GM19468 (cell line): ENCODE measurements around the gene GFY.
"Not testable (repeated sequence)": the region's sequence is repeated elsewhere in the genome, so short reads cannot be mapped to it uniquely, and the experiment has no call there.

ENCODE experiments used
- ATAC-seq: cut with Tn5 transposase; IDR thresholded peaks from one replicate; pipeline ENCODE4 v1.9.1; 2021; ENCODE audit warnings: mild to moderate bottlenecking, moderate library complexity, moderate number of reproducible peaks; ENCODE audit not compliant: unreplicated experiment; ENCODE audit errors: extremely low read depth

Gene GFY

GRCh38 chr19:49442354-49442753 lies 17.2 kb downstream of the GFY start:
- no peak for ATAC-seq

DNA sequence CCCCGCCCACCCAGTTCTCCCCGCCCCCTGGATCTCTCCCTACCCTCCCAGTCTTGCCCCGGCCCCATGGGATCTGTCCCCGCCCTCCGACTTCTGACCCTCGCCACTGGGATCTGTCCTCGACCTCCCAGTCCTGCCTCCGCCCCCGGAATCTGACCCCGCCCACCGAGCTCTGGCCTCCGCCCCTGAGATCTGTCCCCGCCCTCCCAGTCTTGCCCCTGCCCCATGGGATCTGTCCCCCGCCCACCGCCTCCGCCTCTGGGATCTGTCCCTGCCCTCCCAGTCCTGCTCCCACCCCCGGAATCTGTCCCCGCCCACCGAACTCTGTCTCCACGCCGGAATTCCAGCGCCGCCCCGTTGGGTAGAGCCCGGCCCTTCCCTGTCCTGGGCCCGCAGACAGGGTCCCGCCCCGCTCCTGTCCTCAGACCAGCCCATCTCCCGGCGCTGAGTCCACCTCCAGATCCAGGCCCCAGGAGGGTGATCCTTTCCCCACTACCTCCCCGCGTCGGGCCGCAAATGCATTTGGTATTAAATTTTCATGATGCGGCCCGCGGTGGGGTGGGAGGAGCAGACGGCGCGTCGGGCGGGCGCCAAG lies 17.7 kb downstream of the GFY start:
- no peak for ATAC-seq

DNA sequence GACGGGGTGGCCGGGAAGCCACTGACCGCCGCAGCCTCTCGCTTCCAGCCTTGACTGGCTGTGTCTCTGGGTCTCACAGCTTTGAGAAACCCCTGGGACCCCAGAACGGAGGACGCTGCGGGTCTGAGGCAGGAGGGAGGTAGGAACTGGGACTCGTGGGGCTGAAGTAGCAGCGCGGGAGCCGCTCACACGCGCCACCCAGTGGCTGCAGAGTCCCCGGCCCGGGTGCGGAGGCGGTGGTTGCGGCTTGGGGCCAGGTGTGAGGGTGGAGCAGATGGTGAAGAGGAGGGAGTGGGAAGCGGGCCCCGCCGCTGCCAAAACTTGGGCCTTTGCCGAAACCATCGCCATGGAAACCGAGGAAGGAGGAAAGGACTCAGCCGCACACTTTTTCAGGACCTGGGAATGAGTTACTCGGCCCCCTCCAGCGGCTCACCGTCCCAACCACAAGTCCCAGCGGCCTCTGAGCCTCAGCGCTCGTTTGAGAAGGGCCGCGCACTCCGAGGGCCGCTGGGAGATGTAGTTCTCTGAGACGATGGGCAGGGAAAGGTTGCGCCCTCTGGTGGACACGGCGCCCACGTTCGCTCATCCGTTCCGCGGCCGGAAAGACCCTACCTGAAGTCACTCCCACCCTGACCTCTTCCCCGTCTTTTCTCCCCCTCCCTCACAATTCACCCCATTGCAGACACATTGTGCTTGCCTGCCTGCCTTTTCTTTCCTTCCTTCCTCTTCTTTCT lies 18.3 kb downstream of the GFY start:
- ATAC-seq = peak; percentile 58

DNA sequence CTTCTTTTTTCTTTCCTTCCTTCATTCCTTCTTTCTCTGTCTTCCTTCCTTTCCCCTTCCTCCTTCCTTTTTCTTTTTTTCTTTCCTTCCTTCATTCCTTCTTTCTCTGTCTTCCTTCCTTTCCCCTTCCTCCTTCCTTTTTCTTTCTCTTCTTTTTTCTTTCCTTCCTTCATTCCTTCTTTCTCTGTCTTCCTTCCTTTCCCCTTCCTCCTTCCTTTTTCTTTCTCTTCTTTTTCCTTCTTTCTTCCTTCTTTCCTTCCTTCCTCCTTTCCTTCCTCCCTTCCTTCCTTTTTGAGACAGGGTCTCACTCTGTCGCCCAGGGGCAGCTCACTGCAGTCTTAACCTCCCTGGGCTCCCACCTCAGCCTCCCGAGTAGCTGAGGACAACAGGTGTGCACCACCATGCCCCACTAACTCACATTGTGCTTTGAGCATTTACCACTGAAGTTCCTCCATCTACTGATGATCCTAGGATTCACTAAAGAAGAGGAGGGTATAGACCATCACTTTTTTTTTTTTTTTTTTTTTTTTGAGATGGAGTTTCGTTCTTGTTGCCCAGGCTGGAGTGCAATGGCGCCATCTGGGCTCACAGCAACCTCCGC lies 19.0 kb downstream of the GFY start:
- not testable (repeated sequence) for ATAC-seq

GRCh38 chr19:49445997-49446396 lies 20.8 kb downstream of the GFY start:
- ATAC-seq = no peak

DNA sequence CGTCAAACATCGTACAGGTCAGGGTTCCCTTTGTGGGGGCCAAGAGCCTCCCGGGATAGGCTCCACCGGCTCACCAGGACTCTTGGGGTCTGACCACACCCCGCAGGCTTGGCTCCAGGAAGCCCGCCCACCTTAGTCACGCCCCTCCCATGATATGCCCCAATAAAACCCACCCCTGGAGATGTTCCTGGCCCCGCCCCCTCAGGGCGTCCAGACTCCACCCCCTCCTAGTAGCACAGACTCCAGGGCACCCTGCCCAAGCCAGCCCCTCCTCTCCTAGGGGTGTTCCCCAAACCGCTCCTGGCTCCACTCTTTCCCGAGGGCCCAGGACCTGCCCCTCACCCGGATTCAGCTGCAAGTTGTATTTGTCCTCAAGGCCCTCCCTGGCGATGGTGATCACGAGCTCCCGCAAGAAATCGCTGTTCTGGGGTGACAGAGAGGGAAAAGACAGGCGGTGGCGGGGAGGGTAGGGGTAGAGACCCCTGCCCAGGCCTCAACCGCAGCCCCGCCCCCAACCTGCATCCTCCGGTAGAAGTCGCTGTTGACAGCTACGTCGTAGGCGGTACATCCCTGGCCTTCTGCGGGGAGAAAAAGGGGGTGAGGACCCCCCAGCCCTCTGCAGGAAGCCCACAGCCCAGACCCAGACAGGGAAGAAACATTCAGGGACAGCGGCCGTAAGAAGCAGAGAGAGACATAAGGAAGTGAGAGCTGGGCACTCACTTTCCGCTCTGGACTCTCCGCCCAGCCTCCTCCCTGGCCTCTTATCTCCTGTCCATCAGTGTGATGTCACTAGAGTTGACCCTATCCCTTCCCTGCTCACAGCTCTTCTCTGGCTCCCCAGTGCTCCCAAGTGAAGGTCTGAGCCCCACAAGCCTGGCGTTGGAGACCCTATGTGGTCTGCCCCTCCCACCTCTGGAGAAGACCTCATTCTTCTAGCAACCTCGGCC lies 22.6 kb downstream of the GFY start:
- no peak for ATAC-seq

- no peak for ATAC-seq
Observed at GRCh38 chr19:49448432-49448786, 23.2 kb downstream of the GFY start.

- no peak for ATAC-seq
Observed at GRCh38 chr19:49450405-49450804, 25.2 kb downstream of the GFY start.

- ATAC-seq = peak; percentile 51
Observed at GRCh38 chr19:49451430-49452181, 26.4 kb downstream of the GFY start, which contains the start of gene PIH1D1. PIH1D1 (minus strand) TSS chr19:49451814; CDS start chr19:49451574, 240 bp downstream.

GRCh38 chr19:49453013-49453756 lies 28.0 kb downstream of the GFY start, which contains the start of gene ALDH16A1:
ALDH16A1 (plus strand) TSS chr19:49453225; CDS start chr19:49453332, 107 bp downstream.
- peak; percentile 67 for ATAC-seq

DNA sequence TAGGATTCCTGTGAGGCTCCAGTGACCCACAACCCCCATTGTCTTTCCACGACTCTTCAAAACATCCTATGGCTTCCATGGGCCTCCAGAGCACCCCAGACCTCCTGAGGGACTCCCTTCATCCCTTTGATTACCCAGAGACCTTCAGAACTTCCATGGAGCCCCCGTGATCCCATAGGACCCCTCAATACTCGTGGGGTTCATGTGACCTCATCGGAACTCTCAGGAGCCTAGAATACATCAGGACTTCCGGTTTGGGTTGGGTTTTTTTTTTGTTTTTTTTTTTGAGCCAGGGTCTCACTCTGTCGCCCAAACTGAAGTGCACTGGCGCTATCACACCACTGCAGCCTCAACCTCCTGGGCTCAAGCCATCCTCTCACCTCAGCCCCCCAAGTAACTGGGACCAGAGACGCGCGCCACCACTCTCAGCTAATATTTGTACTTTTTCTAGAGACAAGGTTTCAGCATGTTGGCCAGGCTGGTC lies 28.6 kb downstream of the GFY start:
- no peak for ATAC-seq

- ATAC-seq = no peak
Observed at GRCh38 chr19:49455773-49456172, 30.6 kb downstream of the GFY start.

DNA sequence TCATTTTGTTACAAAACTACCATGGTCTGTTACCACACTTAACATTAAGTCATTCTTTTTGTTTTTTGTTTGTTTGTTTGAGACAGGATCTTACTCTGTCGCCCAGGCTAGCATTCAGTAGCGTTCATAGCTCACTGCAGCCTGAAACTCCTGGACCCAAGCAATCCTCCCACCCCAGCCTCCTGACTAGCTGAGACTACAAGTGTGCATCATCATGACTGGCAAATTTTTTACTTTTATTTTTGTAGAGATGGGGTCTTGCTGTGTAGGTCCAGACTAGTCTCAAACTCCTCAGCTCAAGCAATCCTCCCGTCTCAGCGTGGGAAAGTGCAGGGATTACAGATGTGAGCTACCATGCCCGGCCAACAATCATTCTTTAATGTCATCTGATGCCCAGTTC lies 31.1 kb downstream of the GFY start:
- no peak for ATAC-seq

DNA sequence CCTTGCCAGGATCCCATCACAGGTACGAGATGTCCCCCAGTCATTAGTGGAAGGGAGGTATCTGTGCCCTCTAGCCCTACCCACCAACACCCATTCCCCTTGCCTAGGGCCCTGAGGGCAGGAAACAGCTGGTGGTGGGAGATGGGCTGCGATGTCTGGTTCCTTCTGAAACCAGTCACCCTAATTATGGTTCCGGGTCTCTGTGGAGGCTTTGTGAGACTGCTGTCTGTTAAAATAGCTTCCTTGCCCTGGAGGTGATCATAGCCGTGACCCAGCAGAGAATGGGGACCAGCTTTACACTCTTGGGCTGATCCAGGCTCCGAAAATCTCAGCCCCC lies 33.3 kb downstream of the GFY start:
- ATAC-seq = no peak

GRCh38 chr19:49459388-49459787 lies 34.2 kb downstream of the GFY start:
- no peak for ATAC-seq

DNA sequence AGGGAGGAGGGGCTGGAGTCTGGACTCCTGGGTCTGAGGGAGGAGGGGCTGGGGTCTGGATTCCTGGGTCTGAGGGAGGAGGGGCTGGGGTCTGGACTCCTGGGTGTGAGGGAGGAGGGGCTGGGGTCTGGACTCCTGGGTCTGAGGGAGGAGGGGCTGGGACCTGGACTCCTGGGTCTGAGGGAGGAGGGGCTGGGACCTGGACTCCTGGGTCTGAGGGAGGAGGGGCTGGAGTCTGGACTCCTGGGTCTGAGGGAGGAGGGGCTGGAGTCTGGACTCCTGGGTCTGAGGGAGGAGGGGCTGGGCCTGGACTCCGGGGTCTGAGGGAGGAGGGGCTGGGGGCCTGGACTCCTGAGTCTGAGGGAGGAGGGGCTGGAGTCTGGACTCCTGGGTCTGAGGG lies 35.9 kb downstream of the GFY start:
- ATAC-seq = not testable (repeated sequence)

GRCh38 chr19:49461656-49462055 lies 36.5 kb downstream of the GFY start:
- ATAC-seq = no peak

- ATAC-seq = no peak
Observed at GRCh38 chr19:49462492-49462891, 37.3 kb downstream of the GFY start.
